HepG2 (cell line): ENCODE results near the gene ABCB4. TPM values are rescaled to one million over a fixed set of nuclear protein-coding genes. Genes with fewer than 3 reads are reported as not detected.

Source experiments
- ARNTL ChIP-seq: sonication (generic); formaldehyde crosslinking; IDR thresholded peaks from 2 replicates; pipeline ENCODE4 v1.4.0; 2020; ENCODE audit warnings: mild to moderate bottlenecking, missing genetic modification reagents
- CREB3 ChIP-seq: sonication (generic); formaldehyde crosslinking; IDR thresholded peaks from 2 replicates; pipeline ENCODE4 v1.5.0; 2020; ENCODE audit warnings: missing genetic modification reagents
- CREM ChIP-seq, 2 experiments: sonication (generic) in 1 of 2; formaldehyde crosslinking in 1 of 2; IDR thresholded peaks; 2 replicates each; pipeline versions ENCODE4 v1.4.0 to v1.6.1; 2016 to 2020; ENCODE audit warnings: antibody characterized with exemption in 1 of 2, mild to moderate bottlenecking in 1 of 2, missing genetic modification reagents in 1 of 2
- HNF1B ChIP-seq: sonication (generic); formaldehyde crosslinking; IDR thresholded peaks from 2 replicates; pipeline ENCODE4 v1.5.1; 2020; ENCODE audit warnings: mild to moderate bottlenecking, moderate library complexity, missing genetic modification reagents
- HOMEZ ChIP-seq: IDR thresholded peaks from 2 replicates; pipeline ENCODE4 v1.6.1; 2016; ENCODE audit warnings: low read depth
- KAT2B ChIP-seq: fragments of 150-350 bp; IDR thresholded peaks from 2 replicates; pipeline ENCODE4 v1.6.1; 2014; ENCODE audit warnings: low read depth, low read length, borderline replicate concordance
- KLF16 ChIP-seq, 2 experiments: sonication (generic) in 1 of 2; formaldehyde crosslinking in 1 of 2; IDR thresholded peaks; 2 replicates each; pipeline versions ENCODE4 v1.6.1 to v1.8.0; 2016 to 2023; ENCODE audit warnings: missing genetic modification reagents in 2 of 2, missing compliant biosample characterization in 1 of 2
- MAF1 ChIP-seq: sonication (generic); formaldehyde crosslinking; IDR thresholded peaks from 2 replicates; pipeline ENCODE4 v1.5.0; 2020; ENCODE audit warnings: missing genetic modification reagents, borderline replicate concordance
- MAFF ChIP-seq: IDR thresholded peaks from 2 replicates; pipeline ENCODE4 v1.6.1; 2011; ENCODE audit warnings: low read depth, low read length, improper control_type of control experiment
- MXD1 ChIP-seq: sonication (generic); formaldehyde crosslinking; IDR thresholded peaks from 2 replicates; pipeline ENCODE4 v1.4.0; 2020; ENCODE audit warnings: mild to moderate bottlenecking, missing genetic modification reagents
- MXI1 ChIP-seq: IDR thresholded peaks from 3 replicates; pipeline ENCODE4 v1.6.1; 2012; ENCODE audit warnings: low read depth, low read length, inconsistent platforms, borderline replicate concordance
- PAXIP1 ChIP-seq: sonication (generic); formaldehyde crosslinking; conservative IDR thresholded peaks from 2 replicates; pipeline ENCODE4 v1.4.0; 2020; ENCODE audit warnings: mild to moderate bottlenecking, missing genetic modification reagents, moderate library complexity
- RFX5 ChIP-seq: IDR thresholded peaks from 2 replicates; pipeline ENCODE4 v1.6.1; 2011; ENCODE audit warnings: low read depth, low read length, improper control_type of control experiment
- STAG1 ChIP-seq: sonication (generic); formaldehyde crosslinking; IDR thresholded peaks from 2 replicates; pipeline ENCODE4 v1.4.0; 2020; ENCODE audit warnings: missing genetic modification reagents
- SYNCRIP ChIP-seq: fragments of 200-400 bp; formaldehyde crosslinking; IDR thresholded peaks from 2 replicates; pipeline ENCODE4 v1.6.1; 2018; ENCODE audit warnings: mild to moderate bottlenecking, low read depth, low read length; ENCODE audit not compliant: insufficient read depth
- ZNF431 ChIP-seq: sonication (generic); formaldehyde crosslinking; IDR thresholded peaks from 2 replicates; pipeline ENCODE4 v1.9.0; 2022; ENCODE audit warnings: missing genetic modification reagents, low read depth, mild to moderate bottlenecking, borderline replicate concordance
- ZNF615 ChIP-seq: sonication (generic); formaldehyde crosslinking; IDR thresholded peaks from 2 replicates; pipeline ENCODE4 v1.5.0; 2020; ENCODE audit warnings: mild to moderate bottlenecking, missing genetic modification reagents, borderline replicate concordance
- ZNF709 ChIP-seq: sonication (generic); formaldehyde crosslinking; IDR thresholded peaks from 2 replicates; pipeline ENCODE4 v1.5.0; 2020; ENCODE audit warnings: mild to moderate bottlenecking, missing genetic modification reagents
- ZNF781 ChIP-seq: sonication (generic); formaldehyde crosslinking; IDR thresholded peaks from 2 replicates; pipeline ENCODE4 v1.5.1; 2020; ENCODE audit warnings: borderline replicate concordance, mild to moderate bottlenecking, missing genetic modification reagents; ENCODE audit errors: not compliant biosample characterization
- ZNF792 ChIP-seq: IDR thresholded peaks from 2 replicates; pipeline ENCODE4 v1.6.1; 2016
- ZSCAN20 ChIP-seq: sonication (generic); formaldehyde crosslinking; IDR thresholded peaks from 2 replicates; pipeline ENCODE4 v1.4.0; 2020; ENCODE audit warnings: missing genetic modification reagents, mild to moderate bottlenecking, borderline replicate concordance
- ZSCAN30 ChIP-seq: sonication (generic); formaldehyde crosslinking; IDR thresholded peaks from 2 replicates; pipeline ENCODE4 v1.5.0; 2020; ENCODE audit warnings: mild to moderate bottlenecking, missing genetic modification reagents
- polyA plus RNA-seq, 8 experiments: library from polyadenylated mRNA; depleted of rRNA in 3 of 8; stranded (reverse) in 7 of 8; unstranded in 1 of 8; fragments of >200 nt; fragmentation: Illumina TruSeq in 4 of 8; extraction: Trizol in 4 of 8; gene quantifications; 2 replicates each; pipeline versions ENCODE4 v1.2.1 to v1.2.3, GENCODE V29; 2011 to 2016; ENCODE audit warnings: low read depth in 4 of 8, missing spikeins in 1 of 8, mixed read lengths in 1 of 8; ENCODE audit not compliant: insufficient read depth in 1 of 8
- total RNA-seq, 5 experiments: library from RNA; depleted of rRNA; stranded (reverse); fragments of >200 nt; fragmentation: Illumina TruSeq; extraction: Trizol; gene quantifications; 2 replicates each; pipeline ENCODE4 v1.2.3, GENCODE V29; 2016; ENCODE audit warnings: low read depth in 1 of 5

ABCB4 gene
- total and polyA plus RNA-seq, 2 of the 13 experiments (the other 11 are each of a cell fraction or from before 2014, with no cell fraction given): 18.0 to 32.4 TPM

GRCh38 chr7:87463982-87464381, 11.5 kb downstream of the ABCB4 start (continued):
- no peak for TF ChIP-seq KAT2B
- peak; percentile 70 for TF ChIP-seq HOMEZ
- TF ChIP-seq ZNF615 (CRISPR knock-in tag): no peak
- no peak for TF ChIP-seq SYNCRIP
- no peak for TF ChIP-seq ZSCAN20 (CRISPR knock-in tag)
- TF ChIP-seq MAF1 (CRISPR knock-in tag): no peak
- TF ChIP-seq MAFF: no peak
- no peak for TF ChIP-seq CREB3 (CRISPR knock-in tag)
- TF ChIP-seq ZSCAN30: no peak
- TF ChIP-seq RFX5: no peak
- TF ChIP-seq CREM (IDR thresholded peaks at IDR 0.05): peak; percentile 71; the same call in 1 of the 2 replicates
- no peak for TF ChIP-seq CREM (CRISPR knock-in tag; IDR thresholded peaks at IDR 0.05)
- peak; percentile 71 for TF ChIP-seq ARNTL (CRISPR knock-in tag)
- no peak for TF ChIP-seq HNF1B (CRISPR knock-in tag)
- no peak for TF ChIP-seq ZNF431
- peak; percentile 15; the same call in 1 of the 2 replicates for TF ChIP-seq STAG1 (CRISPR knock-in tag)
- peak in 1 of 2 experiments; percentile 79; a peak in 2 of 4 replicates for TF ChIP-seq KLF16 (CRISPR knock-in tag; IDR thresholded peaks at IDR 0.05)
- no peak for TF ChIP-seq MXD1
- peak; percentile 54; the same call in 1 of the 3 replicates for TF ChIP-seq MXI1
- no peak for TF ChIP-seq ZNF781 (CRISPR knock-in tag)
- peak; percentile 89 for TF ChIP-seq PAXIP1 (CRISPR knock-in tag)
- no peak for TF ChIP-seq ZNF709 (CRISPR knock-in tag)
- peak; percentile 36; the same call in 1 of the 2 replicates for TF ChIP-seq ZNF792 (CRISPR knock-in tag)
